Measurements from ENCODE around the gene VPS35. TPM values are rescaled to one million over a fixed set of nuclear protein-coding genes. Genes with fewer than 3 reads are reported as not detected.

The VPS35 gene
- total and polyA plus RNA-seq, 2 of the 13 experiments (the other 11 are each of a cell fraction or from before 2014, with no cell fraction given): 30.7 to 136 TPM

DNA sequence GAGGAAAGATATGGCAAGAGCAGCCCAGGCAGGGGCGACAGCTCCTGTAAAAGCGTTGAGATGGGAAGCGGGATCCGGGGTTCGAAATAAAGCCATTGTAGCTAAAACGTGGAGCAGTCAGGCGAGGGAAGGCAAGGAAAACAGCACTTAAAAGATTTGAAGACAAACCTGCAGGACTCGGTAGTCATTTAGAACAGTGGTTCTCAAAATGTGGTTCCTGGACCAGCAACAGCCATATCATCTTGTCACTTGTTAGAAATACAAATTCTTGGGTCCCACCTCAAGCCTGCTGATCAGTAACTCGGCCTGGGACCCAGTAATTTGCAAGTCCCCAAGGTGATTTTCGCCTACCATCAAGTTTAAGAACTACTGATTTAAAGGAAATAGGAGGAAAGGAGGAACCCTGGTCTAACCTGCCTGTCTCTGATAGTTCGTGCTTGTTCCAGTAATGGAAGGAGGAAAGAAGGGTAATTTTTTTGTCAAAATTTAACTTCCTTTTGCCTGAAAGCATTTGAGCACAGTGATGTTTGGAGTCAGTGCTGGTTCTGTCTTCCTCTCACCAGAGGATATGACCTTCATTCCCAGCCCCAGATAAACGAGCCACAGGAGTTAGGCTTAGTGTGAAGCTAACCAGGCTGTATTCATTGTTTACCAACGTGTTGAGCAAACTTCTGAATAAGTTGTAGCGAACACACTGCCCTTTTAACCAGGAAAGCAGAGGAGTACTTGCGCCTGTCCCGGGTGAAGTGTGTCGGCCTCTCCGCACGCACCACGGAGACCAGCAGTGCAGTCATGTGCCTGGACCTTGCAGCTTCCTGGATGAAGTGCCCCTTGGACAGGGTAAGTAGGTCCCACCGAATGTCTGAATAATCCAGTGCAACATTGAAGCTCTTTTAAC lies 1.6 kb upstream of the VPS35 start (continued):
- TF ChIP-seq, protein P1, sequence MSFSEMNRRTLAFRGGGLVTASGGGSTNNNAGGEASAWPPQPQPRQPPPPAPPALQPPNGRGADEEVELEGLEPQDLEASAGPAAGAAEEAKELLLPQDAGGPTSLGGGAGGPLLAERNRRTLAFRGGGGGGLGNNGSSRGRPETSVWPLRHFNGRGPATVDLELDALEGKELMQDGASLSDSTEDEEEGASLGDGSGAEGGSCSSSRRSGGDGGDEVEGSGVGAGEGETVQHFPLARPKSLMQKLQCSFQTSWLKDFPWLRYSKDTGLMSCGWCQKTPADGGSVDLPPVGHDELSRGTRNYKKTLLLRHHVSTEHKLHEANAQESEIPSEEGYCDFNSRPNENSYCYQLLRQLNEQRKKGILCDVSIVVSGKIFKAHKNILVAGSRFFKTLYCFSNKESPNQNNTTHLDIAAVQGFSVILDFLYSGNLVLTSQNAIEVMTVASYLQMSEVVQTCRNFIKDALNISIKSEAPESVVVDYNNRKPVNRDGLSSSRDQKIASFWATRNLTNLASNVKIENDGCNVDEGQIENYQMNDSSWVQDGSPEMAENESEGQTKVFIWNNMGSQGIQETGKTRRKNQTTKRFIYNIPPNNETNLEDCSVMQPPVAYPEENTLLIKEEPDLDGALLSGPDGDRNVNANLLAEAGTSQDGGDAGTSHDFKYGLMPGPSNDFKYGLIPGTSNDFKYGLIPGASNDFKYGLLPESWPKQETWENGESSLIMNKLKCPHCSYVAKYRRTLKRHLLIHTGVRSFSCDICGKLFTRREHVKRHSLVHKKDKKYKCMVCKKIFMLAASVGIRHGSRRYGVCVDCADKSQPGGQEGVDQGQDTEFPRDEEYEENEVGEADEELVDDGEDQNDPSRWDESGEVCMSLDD (CRISPR knock-in tag; IDR thresholded peaks at IDR 0.05; ENCODE audit: borderline replicate concordance): no peak
- TF ChIP-seq ATF7-NPFF (CRISPR knock-in tag; IDR thresholded peaks at IDR 0.05; ENCODE audit: low read depth): no peak
- no peak for TF ChIP-seq SOX6 (IDR thresholded peaks at IDR 0.05)
- no peak for TF ChIP-seq SOX6 (CRISPR knock-in tag; IDR thresholded peaks at IDR 0.05)
- TF ChIP-seq GABPB1 (CRISPR knock-in tag; IDR thresholded peaks at IDR 0.05): no peak; the same call in 1 of the 2 replicates
- no peak for TF ChIP-seq ZNF883 (CRISPR knock-in tag; IDR thresholded peaks at IDR 0.05; ENCODE audit: not compliant biosample characterization)
- no peak for TF ChIP-seq NFATC3 (CRISPR knock-in tag; IDR thresholded peaks at IDR 0.05)
- no peak; the same call in 1 of the 2 replicates for TF ChIP-seq YEATS4 (CRISPR knock-in tag; IDR thresholded peaks at IDR 0.05; ENCODE audit: borderline replicate concordance)
- TF ChIP-seq, protein P2, sequence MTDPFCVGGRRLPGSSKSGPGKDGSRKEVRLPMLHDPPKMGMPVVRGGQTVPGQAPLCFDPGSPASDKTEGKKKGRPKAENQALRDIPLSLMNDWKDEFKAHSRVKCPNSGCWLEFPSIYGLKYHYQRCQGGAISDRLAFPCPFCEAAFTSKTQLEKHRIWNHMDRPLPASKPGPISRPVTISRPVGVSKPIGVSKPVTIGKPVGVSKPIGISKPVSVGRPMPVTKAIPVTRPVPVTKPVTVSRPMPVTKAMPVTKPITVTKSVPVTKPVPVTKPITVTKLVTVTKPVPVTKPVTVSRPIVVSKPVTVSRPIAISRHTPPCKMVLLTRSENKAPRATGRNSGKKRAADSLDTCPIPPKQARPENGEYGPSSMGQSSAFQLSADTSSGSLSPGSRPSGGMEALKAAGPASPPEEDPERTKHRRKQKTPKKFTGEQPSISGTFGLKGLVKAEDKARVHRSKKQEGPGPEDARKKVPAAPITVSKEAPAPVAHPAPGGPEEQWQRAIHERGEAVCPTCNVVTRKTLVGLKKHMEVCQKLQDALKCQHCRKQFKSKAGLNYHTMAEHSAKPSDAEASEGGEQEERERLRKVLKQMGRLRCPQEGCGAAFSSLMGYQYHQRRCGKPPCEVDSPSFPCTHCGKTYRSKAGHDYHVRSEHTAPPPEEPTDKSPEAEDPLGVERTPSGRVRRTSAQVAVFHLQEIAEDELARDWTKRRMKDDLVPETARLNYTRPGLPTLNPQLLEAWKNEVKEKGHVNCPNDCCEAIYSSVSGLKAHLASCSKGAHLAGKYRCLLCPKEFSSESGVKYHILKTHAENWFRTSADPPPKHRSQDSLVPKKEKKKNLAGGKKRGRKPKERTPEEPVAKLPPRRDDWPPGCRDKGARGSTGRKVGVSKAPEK (CRISPR knock-in tag; IDR thresholded peaks at IDR 0.05; ENCODE audit: borderline replicate concordance): no peak
- TF ChIP-seq ZNF567 (CRISPR knock-in tag; IDR thresholded peaks at IDR 0.05; ENCODE audit: borderline replicate concordance): no peak
- TF ChIP-seq ZIK1 (CRISPR knock-in tag; IDR thresholded peaks at IDR 0.05; ENCODE audit: borderline replicate concordance, low read depth): no peak
- no peak for TF ChIP-seq NFIB (CRISPR knock-in tag; IDR thresholded peaks at IDR 0.05; ENCODE audit: borderline replicate concordance)
- TF ChIP-seq NFYC (CRISPR knock-in tag; IDR thresholded peaks at IDR 0.05): peak; percentile 31; the same call in 1 of the 2 replicates
- TF ChIP-seq ZNF451 (CRISPR knock-in tag; IDR thresholded peaks at IDR 0.05): no peak
- TF ChIP-seq MEF2D (CRISPR knock-in tag; IDR thresholded peaks at IDR 0.05): no peak
- no peak for TF ChIP-seq SP5 (CRISPR knock-in tag; IDR thresholded peaks at IDR 0.05; ENCODE audit: borderline replicate concordance, low read depth)
- TF ChIP-seq, protein P3, sequence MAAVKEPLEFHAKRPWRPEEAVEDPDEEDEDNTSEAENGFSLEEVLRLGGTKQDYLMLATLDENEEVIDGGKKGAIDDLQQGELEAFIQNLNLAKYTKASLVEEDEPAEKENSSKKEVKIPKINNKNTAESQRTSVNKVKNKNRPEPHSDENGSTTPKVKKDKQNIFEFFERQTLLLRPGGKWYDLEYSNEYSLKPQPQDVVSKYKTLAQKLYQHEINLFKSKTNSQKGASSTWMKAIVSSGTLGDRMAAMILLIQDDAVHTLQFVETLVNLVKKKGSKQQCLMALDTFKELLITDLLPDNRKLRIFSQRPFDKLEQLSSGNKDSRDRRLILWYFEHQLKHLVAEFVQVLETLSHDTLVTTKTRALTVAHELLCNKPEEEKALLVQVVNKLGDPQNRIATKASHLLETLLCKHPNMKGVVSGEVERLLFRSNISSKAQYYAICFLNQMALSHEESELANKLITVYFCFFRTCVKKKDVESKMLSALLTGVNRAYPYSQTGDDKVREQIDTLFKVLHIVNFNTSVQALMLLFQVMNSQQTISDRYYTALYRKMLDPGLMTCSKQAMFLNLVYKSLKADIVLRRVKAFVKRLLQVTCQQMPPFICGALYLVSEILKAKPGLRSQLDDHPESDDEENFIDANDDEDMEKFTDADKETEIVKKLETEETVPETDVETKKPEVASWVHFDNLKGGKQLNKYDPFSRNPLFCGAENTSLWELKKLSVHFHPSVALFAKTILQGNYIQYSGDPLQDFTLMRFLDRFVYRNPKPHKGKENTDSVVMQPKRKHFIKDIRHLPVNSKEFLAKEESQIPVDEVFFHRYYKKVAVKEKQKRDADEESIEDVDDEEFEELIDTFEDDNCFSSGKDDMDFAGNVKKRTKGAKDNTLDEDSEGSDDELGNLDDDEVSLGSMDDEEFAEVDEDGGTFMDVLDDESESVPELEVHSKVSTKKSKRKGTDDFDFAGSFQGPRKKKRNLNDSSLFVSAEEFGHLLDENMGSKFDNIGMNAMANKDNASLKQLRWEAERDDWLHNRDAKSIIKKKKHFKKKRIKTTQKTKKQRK (IDR thresholded peaks at IDR 0.05; ENCODE audit: low read length): no peak
- TF ChIP-seq, protein P4, sequence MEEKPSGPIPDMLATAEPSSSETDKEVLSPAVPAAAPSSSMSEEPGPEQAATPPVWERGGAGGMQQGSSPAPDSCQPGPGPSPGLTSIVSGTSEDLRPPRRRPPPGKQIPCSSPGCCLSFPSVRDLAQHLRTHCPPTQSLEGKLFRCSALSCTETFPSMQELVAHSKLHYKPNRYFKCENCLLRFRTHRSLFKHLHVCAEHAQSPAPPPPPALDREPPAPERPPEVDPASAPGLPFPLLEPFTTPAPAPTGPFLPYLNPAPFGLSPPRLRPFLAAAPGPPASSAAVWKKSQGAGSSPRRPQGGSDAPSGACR (CRISPR knock-in tag; IDR thresholded peaks at IDR 0.05): no peak
- peak; percentile 79; the same call in 1 of the 2 replicates for TF ChIP-seq FOXK1 (CRISPR knock-in tag; IDR thresholded peaks at IDR 0.05; ENCODE audit: borderline replicate concordance, low read depth)
